HepG2 (cell line): Measurements from ENCODE around the gene GABRG3. TPM values are rescaled to one million over a fixed set of nuclear protein-coding genes. Genes with fewer than 3 reads are reported as not detected.

ENCODE experiments used
- ATAC-seq: fragments of 200-7000 bp; cut with Tn5 transposase; 3 replicates; pipeline ENCODE4 v1.9.1; 2020; ENCODE audit warnings: mild to moderate bottlenecking, moderate library complexity
- BruUV-seq: library from RNA; stranded (reverse); fragments of 400-500 nt; replicated peaks from 2 replicates; lab custom pipeline; 2021; lab: Mats Ljungman, UMichigan
- CTCF ChIA-PET: fragments of 300-600 bp; formaldehyde crosslinking; extraction: SDS; loops from one replicate; lab custom pipeline; 2021; ENCODE audit warnings: low total read pairs, inconsistent platforms, low intra/inter-chr PET ratio; lab: Yijun Ruan, JAX
- POLR2A ChIA-PET: fragments of 350-600 bp; sonication (Branson Sonifier 250); formaldehyde crosslinking; loops from one replicate; lab custom pipeline; 2020; ENCODE audit warnings: antibody characterized with exemption, inconsistent platforms; lab: Yijun Ruan, JAX
- DNase-seq: peaks from one replicate; pipeline ENCODE4 v3.0.0-alpha.2; 2015; ENCODE audit warnings: low spot score
- FAIRE-seq: peaks from 3 replicates; lab custom pipeline; 2011; peaks lifted over from hg19 to GRCh38; lab: Jason Lieb, UNC
- H2AFZ ChIP-seq: one replicate; pipeline ENCODE4 v1.6.1; 2011; ENCODE audit warnings: low read length, inconsistent platforms
- H3K27ac ChIP-seq: fragments of 300-600 bp; 3 replicates; pipeline ENCODE4 v1.8.0; 2011; ENCODE audit warnings: mixed run types, mild to moderate bottlenecking, mixed read lengths, low read length, inconsistent platforms; ENCODE audit not compliant: insufficient read depth; ENCODE audit errors: extremely low read length
- H3K27me3 ChIP-seq, 2 experiments: fragments of 200-600 bp in 1 of 2; 2 replicates in 1 of 2; 3 replicates in 1 of 2; pipeline versions ENCODE4 v1.6.0 to v1.8.0; 2011; ENCODE audit warnings: low read length in 2 of 2, mild to moderate bottlenecking in 2 of 2, moderate library complexity in 2 of 2, inconsistent platforms in 1 of 2; ENCODE audit not compliant: insufficient read depth in 2 of 2, control insufficient read depth in 1 of 2
- H3K36me3 ChIP-seq, 2 experiments: fragments of 200-600 bp in 1 of 2; replicated peaks in 1 of 2; 2 replicates in 1 of 2; 3 replicates in 1 of 2; pipeline versions ENCODE4 v1.5.1 to v1.8.0; 2011; ENCODE audit warnings: low read length in 2 of 2, inconsistent platforms in 1 of 2; ENCODE audit not compliant: insufficient read depth in 2 of 2, control insufficient read depth in 1 of 2
- H3K4me1 ChIP-seq: 2 replicates; pipeline ENCODE4 v1.5.1; 2012; ENCODE audit warnings: low read length, inconsistent platforms; ENCODE audit not compliant: insufficient read depth
- H3K4me2 ChIP-seq: 2 replicates; pipeline ENCODE4 v1.6.0; 2011; ENCODE audit warnings: low read depth, low read length, inconsistent platforms
- H3K4me3 ChIP-seq, 3 experiments: fragments of 200-600 bp in 1 of 3; sonication (generic), shearing (Covaris generic) in 1 of 3; replicated peaks in 1 of 3; 2 replicates each; pipeline ENCODE4 v1.5.1; 2011 to 2016; ENCODE audit warnings: low read length in 3 of 3, inconsistent platforms in 2 of 3, low read depth in 2 of 3, mild to moderate bottlenecking in 2 of 3, control low read depth in 1 of 3, mixed read lengths in 1 of 3; ENCODE audit not compliant: insufficient read depth in 1 of 3
- H3K79me2 ChIP-seq: one replicate; pipeline ENCODE4 v1.6.1; 2011; ENCODE audit warnings: low read length, inconsistent platforms; ENCODE audit not compliant: insufficient read depth
- H3K9ac ChIP-seq: 2 replicates; pipeline ENCODE4 v1.6.0; 2011; ENCODE audit warnings: mild to moderate bottlenecking, low read depth, low read length, inconsistent platforms; ENCODE audit not compliant: insufficient read depth
- H3K9me3 ChIP-seq: 2 replicates; pipeline ENCODE4 v1.5.1; 2012; ENCODE audit warnings: mild to moderate bottlenecking, low read length
- H4K20me1 ChIP-seq: 2 replicates; pipeline ENCODE4 v1.6.0; 2011; ENCODE audit warnings: inconsistent platforms, mild to moderate bottlenecking, low read length, moderate library complexity; ENCODE audit not compliant: insufficient read depth
- ATF7 ChIP-seq, 2 experiments: fragments of 450-650 bp in 1 of 2; sonication (generic) in 1 of 2; formaldehyde crosslinking in 1 of 2; IDR thresholded peaks; 2 replicates each; pipeline versions ENCODE4 v1.4.0 to v1.6.1; 2016 to 2020; ENCODE audit warnings: antibody characterized with exemption in 1 of 2, mild to moderate bottlenecking in 1 of 2, missing genetic modification reagents in 1 of 2
- ETV6 ChIP-seq: sonication (generic); formaldehyde crosslinking; conservative IDR thresholded peaks from 2 replicates; pipeline ENCODE4 v1.4.0; 2020; ENCODE audit warnings: missing genetic modification reagents
- GLI4 ChIP-seq: sonication (generic); formaldehyde crosslinking; IDR thresholded peaks from 2 replicates; pipeline ENCODE4 v1.5.1; 2020; ENCODE audit warnings: missing genetic modification reagents, mild to moderate bottlenecking, moderate library complexity, borderline replicate concordance
- HOXA5 ChIP-seq: sonication (generic); formaldehyde crosslinking; IDR thresholded peaks from 2 replicates; pipeline ENCODE4 v1.4.0; 2020; ENCODE audit warnings: missing genetic modification reagents
- PBX3 ChIP-seq: sonication (generic); formaldehyde crosslinking; IDR thresholded peaks from 2 replicates; pipeline ENCODE4 v1.8.1; 2023; ENCODE audit warnings: missing genetic modification reagents, inconsistent platforms, borderline replicate concordance
- SMAD3 ChIP-seq: sonication (generic); formaldehyde crosslinking; IDR thresholded peaks from 2 replicates; pipeline ENCODE4 v1.4.0; 2020; ENCODE audit warnings: missing genetic modification reagents
- SOX6 ChIP-seq, 2 experiments: fragments of 450-650 bp in 1 of 2; sonication (generic) in 1 of 2; formaldehyde crosslinking in 1 of 2; IDR thresholded peaks; 2 replicates each; pipeline versions ENCODE4 v1.4.0 to v1.6.1; 2017 to 2020; ENCODE audit warnings: antibody characterized with exemption in 1 of 2, mild to moderate bottlenecking in 1 of 2, missing genetic modification reagents in 1 of 2
- ZNF44 ChIP-seq: sonication (generic); formaldehyde crosslinking; IDR thresholded peaks from 2 replicates; pipeline ENCODE4 v1.5.1; 2020; ENCODE audit warnings: mild to moderate bottlenecking, missing genetic modification reagents
- ZNF737 ChIP-seq: sonication (generic); formaldehyde crosslinking; IDR thresholded peaks from 2 replicates; pipeline ENCODE4 v1.5.0; 2020; ENCODE audit warnings: missing genetic modification reagents, mild to moderate bottlenecking, borderline replicate concordance
- WGBS: methylation state at CpG from one replicate; pipeline ENCODE4 v1.1.6; 2017; ENCODE audit warnings: low lambda C conversion rate; 5-methylcytosine and 5-hydroxymethylcytosine counted together
- in situ Hi-C: cut with HindIII; loops from 2 replicates; pipeline ENCODE4 v1.10.0; 2017; ENCODE audit warnings: low pct_unique_long_range_greater_than_20kb; ENCODE audit not compliant: extremely low pct_ligation_motif_present
- intact Hi-C: fragments of 100-400 bp; cut with micrococcal nuclease; formaldehyde crosslinking; loops from one replicate; pipeline ENCODE4 v1.10.0; 2022; ENCODE audit not compliant: unreplicated experiment
- polyA plus RNA-seq, 8 experiments: library from polyadenylated mRNA; depleted of rRNA in 3 of 8; stranded (reverse) in 7 of 8; unstranded in 1 of 8; fragments of >200 nt; fragmentation: Illumina TruSeq in 4 of 8; extraction: Trizol in 4 of 8; gene quantifications; 2 replicates each; pipeline versions ENCODE4 v1.2.1 to v1.2.3, GENCODE V29; 2011 to 2016; ENCODE audit warnings: low read depth in 4 of 8, missing spikeins in 1 of 8, mixed read lengths in 1 of 8; ENCODE audit not compliant: insufficient read depth in 1 of 8
- total RNA-seq, 5 experiments: library from RNA; depleted of rRNA; stranded (reverse); fragments of >200 nt; fragmentation: Illumina TruSeq; extraction: Trizol; gene quantifications; 2 replicates each; pipeline ENCODE4 v1.2.3, GENCODE V29; 2016; ENCODE audit warnings: low read depth in 1 of 5
- TF ChIP-seq, protein P1 (sequence below): sonication (generic); formaldehyde crosslinking; IDR thresholded peaks from 2 replicates; pipeline ENCODE4 v1.4.0; 2020; ENCODE audit warnings: missing genetic modification reagents, borderline replicate concordance

The GABRG3 gene
- total and polyA plus RNA-seq, 2 of the 13 experiments (the other 11 are each of a cell fraction or from before 2014, with no cell fraction given) = not detected

GRCh38 chr15:27017168-27017809 is 46.3 kb downstream of the GABRG3 start (continued):
- no peak for TF ChIP-seq GLI4

DNA sequence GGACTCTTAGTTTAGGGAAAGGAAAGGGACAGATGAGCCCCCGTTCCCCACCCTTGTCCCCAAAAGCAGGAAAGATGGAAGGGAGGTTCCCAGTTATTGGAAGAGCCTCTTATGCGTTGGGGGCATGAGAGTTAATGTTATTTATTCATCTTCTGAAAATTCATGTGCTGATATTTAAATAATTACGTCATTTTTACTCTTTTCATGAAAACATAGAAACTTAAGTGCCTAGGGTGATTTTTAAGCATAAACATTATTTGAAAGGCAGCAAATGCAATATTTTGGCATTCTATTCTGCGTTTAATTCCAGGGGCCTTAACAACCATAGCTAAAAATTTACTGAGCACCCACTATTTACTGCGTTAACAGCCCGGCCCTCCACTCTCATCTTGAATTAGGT is 48.7 kb downstream of the GABRG3 start:
- no peaks in the 10 kb centered on the region for H3K79me2 ChIP-seq
- H3K4me2 ChIP-seq = no peak overlapping the region
- FAIRE-seq = no peak
- peaks cover 0 to 2% of the 10 kb centered on the region in 2 experiments; a peak in 1 of 5 replicates for H3K27me3 ChIP-seq
- no peak overlapping the region for H3K4me3 ChIP-seq
- TF ChIP-seq ATF7 (IDR thresholded peaks at IDR 0.05) (peak; percentile 93), ATF7 (CRISPR knock-in tag; IDR thresholded peaks at IDR 0.05) (no peak), SMAD3 (no peak)
- TF ChIP-seq, all 625 proteins: peak for 1
- CTCF ChIA-PET = no interaction called here
- H4K20me1 ChIP-seq = no peaks in the 10 kb centered on the region
- no peak overlapping the region for H2AFZ ChIP-seq
- in situ Hi-C loops = loop anchor here (5.0 kb wide), 1 partner anchor 127 kb away; no protein-coding TSS in a partner anchor
- no peaks in the 10 kb centered on the region for H3K4me1 ChIP-seq
- no peak overlapping the region for H3K27ac ChIP-seq
- no peak overlapping the region for H3K9ac ChIP-seq
- intact Hi-C loops = no loop called here
- DNase-seq = no peak
- no peaks in the 10 kb centered on the region for H3K9me3 ChIP-seq
- POLR2A ChIA-PET = no interaction called here
- ATAC-seq = no peak
- 5% methylated on average over 6 of the region's 6 CpGs for WGBS
- no TSS peak for BruUV-seq
- H3K36me3 ChIP-seq = no peaks in the 10 kb centered on the region

DNA sequence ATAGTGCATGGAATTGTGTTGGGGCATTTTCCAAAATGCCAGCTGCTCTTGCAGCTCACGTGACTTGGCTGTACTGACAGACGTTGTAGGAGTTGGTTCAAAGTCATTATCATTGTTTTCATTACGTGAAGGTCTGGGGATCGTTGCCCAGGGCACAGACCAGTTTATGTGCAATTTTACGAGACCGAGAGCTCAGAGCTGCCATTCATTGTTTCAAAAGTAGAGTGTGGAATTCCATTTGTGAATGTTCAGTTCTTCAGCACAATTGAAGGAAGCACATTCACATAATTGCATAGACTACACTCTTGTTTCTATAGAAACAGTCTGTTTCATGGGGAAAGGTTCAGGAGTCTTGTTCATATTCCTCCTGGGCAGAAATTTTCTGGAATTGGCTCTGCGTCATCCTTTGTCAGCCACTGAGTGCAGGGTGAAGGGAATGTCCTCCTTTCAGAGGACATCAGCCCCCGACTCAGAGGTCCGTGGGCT is 54.5 kb downstream of the GABRG3 start:
- Histone ChIP-seq H3K4me1 (no peaks in the 10 kb centered on the region), H2AFZ (no peak overlapping the region), H4K20me1 (no peaks in the 10 kb centered on the region), H3K27ac (no peak overlapping the region), H3K4me3 (no peak overlapping the region), H3K36me3 (no peaks in the 10 kb centered on the region), H3K4me2 (no peak overlapping the region), H3K27me3 (peaks cover 0 to 3% of the 10 kb centered on the region in 2 experiments; a peak in 1 of 5 replicates), H3K9me3 (no peaks in the 10 kb centered on the region), H3K9ac (no peak overlapping the region), H3K79me2 (no peaks in the 10 kb centered on the region)
- intact Hi-C loops (no loop called here), in situ Hi-C loops (no loop called here)
- ChIA-PET CTCF (no interaction called here), POLR2A (no interaction called here)
- FAIRE-seq = no peak
- WGBS = 0% methylated on average over 7 of the region's 9 CpGs
- DNase-seq = no peak
- no TSS peak for BruUV-seq
- ATAC-seq = no peak
- TF ChIP-seq PBX3 (CRISPR knock-in tag) (no peak), ZNF44 (CRISPR knock-in tag) (no peak), HOXA5 (CRISPR knock-in tag) (no peak), SOX6 (IDR thresholded peaks at IDR 0.05) (no peak), SOX6 (CRISPR knock-in tag; IDR thresholded peaks at IDR 0.05) (no peak), ZNF737 (no peak), ETV6 (CRISPR knock-in tag) (no peak)
- TF ChIP-seq, protein P1, sequence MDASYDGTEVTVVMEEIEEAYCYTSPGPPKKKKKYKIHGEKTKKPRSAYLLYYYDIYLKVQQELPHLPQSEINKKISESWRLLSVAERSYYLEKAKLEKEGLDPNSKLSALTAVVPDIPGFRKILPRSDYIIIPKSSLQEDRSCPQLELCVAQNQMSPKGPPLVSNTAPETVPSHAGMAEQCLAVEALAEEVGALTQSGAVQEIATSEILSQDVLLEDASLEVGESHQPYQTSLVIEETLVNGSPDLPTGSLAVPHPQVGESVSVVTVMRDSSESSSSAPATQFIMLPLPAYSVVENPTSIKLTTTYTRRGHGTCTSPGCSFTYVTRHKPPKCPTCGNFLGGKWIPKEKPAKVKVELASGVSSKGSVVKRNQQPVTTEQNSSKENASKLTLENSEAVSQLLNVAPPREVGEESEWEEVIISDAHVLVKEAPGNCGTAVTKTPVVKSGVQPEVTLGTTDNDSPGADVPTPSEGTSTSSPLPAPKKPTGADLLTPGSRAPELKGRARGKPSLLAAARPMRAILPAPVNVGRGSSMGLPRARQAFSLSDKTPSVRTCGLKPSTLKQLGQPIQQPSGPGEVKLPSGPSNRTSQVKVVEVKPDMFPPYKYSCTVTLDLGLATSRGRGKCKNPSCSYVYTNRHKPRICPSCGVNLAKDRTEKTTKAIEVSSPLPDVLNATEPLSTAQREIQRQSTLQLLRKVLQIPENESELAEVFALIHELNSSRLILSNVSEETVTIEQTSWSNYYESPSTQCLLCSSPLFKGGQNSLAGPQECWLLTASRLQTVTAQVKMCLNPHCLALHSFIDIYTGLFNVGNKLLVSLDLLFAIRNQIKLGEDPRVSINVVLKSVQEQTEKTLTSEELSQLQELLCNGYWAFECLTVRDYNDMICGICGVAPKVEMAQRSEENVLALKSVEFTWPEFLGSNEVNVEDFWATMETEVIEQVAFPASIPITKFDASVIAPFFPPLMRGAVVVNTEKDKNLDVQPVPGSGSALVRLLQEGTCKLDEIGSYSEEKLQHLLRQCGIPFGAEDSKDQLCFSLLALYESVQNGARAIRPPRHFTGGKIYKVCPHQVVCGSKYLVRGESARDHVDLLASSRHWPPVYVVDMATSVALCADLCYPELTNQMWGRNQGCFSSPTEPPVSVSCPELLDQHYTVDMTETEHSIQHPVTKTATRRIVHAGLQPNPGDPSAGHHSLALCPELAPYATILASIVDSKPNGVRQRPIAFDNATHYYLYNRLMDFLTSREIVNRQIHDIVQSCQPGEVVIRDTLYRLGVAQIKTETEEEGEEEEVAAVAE (CRISPR knock-in tag) = no peak
